Stimulated activated CD8-positive, alpha-beta memory T cell treated with anti-CD3 and anti-CD28 coated beads, Interleukin-7, amount 100 ng/mL, for 1 hour (primary cell): ENCODE results near the gene CPNE8.

Experiments
- DNase-seq, 2 donors: peaks; one replicate each; pipeline ENCODE4 v3.0.0-alpha.2; 2020; ENCODE audit warnings: low read depth in 2 of 2

The CPNE8 gene

GRCh38 chr12:38728894-38729293 is 176.5 kb downstream of the CPNE8 start:
- no peak for DNase-seq

- no peak for DNase-seq
Measured at GRCh38 chr12:38721611-38722252, 183.7 kb downstream of the CPNE8 start.

GRCh38 chr12:38720661-38721060 is 184.7 kb downstream of the CPNE8 start:
- no peak for DNase-seq

GRCh38 chr12:38713294-38713693 is 192.1 kb downstream of the CPNE8 start:
- no peak for DNase-seq

GRCh38 chr12:38711054-38711453 is 194.3 kb downstream of the CPNE8 start:
- DNase-seq, result no peak

- DNase-seq, result no peak
Measured at GRCh38 chr12:38708466-38708865, 196.9 kb downstream of the CPNE8 start.

- no peak for DNase-seq
Measured at GRCh38 chr12:38707648-38708047, 197.7 kb downstream of the CPNE8 start.

- DNase-seq, result no peak
Measured at GRCh38 chr12:38697289-38697688, 208.1 kb downstream of the CPNE8 start.

GRCh38 chr12:38695057-38695456 is 210.3 kb downstream of the CPNE8 start:
- no peak for DNase-seq

- no peak for DNase-seq
Measured at GRCh38 chr12:38691164-38691563, 214.2 kb downstream of the CPNE8 start.

GRCh38 chr12:38690646-38691045 is 214.7 kb downstream of the CPNE8 start:
- no peak for DNase-seq

- no peak for DNase-seq
Measured at GRCh38 chr12:38689704-38690103, 215.7 kb downstream of the CPNE8 start.

GRCh38 chr12:38689195-38689594 is 216.2 kb downstream of the CPNE8 start:
- no peak for DNase-seq

GRCh38 chr12:38682521-38682920 is 222.9 kb downstream of the CPNE8 start:
- no peak for DNase-seq

- no peak for DNase-seq
Measured at GRCh38 chr12:38669530-38669929, 235.9 kb downstream of the CPNE8 start.

- DNase-seq, result no peak
Measured at GRCh38 chr12:38669081-38669480, 236.3 kb downstream of the CPNE8 start.

- no peak for DNase-seq
Measured at GRCh38 chr12:38666425-38666824, 239.0 kb downstream of the CPNE8 start.

- no peak for DNase-seq
Measured at GRCh38 chr12:38664661-38665269, 240.6 kb downstream of the CPNE8 start.

- no peak for DNase-seq
Measured at GRCh38 chr12:38662829-38663228, 242.6 kb downstream of the CPNE8 start.

GRCh38 chr12:38653650-38654049 is 251.7 kb downstream of the CPNE8 start:
- DNase-seq, result no peak

- DNase-seq, result no peak
Measured at GRCh38 chr12:38648813-38649212, 256.6 kb downstream of the CPNE8 start.

GRCh38 chr12:38646146-38646545 is 259.2 kb downstream of the CPNE8 start:
- no peak for DNase-seq

- DNase-seq, result no peak
Measured at GRCh38 chr12:38639625-38640024, 265.8 kb downstream of the CPNE8 start.

- no peak for DNase-seq
Measured at GRCh38 chr12:38638401-38638800, 267.0 kb downstream of the CPNE8 start.
